DND-41 (cell line): ENCODE measurements around the gene MMP11.

ENCODE experiments used
- CTCF ChIP-seq: IDR thresholded peaks from 2 replicates; pipeline ENCODE4 v1.5.1; 2012; ENCODE audit warnings: borderline replicate concordance, low read length, moderate library complexity, mild to moderate bottlenecking; ENCODE audit not compliant: poor library complexity, severe bottlenecking; ENCODE audit errors: extremely low read depth
- EZH2 ChIP-seq: IDR thresholded peaks from 3 replicates; pipeline ENCODE4 v1.6.1; 2012; ENCODE audit warnings: borderline replicate concordance, low read depth, mild to moderate bottlenecking, moderate library complexity, low read length, inconsistent platforms; ENCODE audit not compliant: severe bottlenecking

- no peak for TF ChIP-seq CTCF
- no peak for TF ChIP-seq EZH2
Observed at GRCh38 chr22:23775779-23776375, 3.2 kb downstream of the MMP11 start.
